SK-N-SH treated with all-trans-retinoic acid at 6 μM for 48 hours (cell line): ENCODE data around the gene SCN2A.

Experiments
- ARNTL ChIP-seq: fragments of 450-650 bp; formaldehyde crosslinking; IDR thresholded peaks from 2 replicates; pipeline ENCODE4 v1.5.0; 2020; ENCODE audit warnings: low read depth, mild to moderate bottlenecking, moderate library complexity, borderline replicate concordance
- BACH2 ChIP-seq: fragments of 250-450 bp; sonication (Bioruptor Pico); IDR thresholded peaks from 2 replicates; pipeline ENCODE4 v1.9.0; 2021; ENCODE audit warnings: mild to moderate bottlenecking, borderline replicate concordance
- CREB5 ChIP-seq: fragments of 250-450 bp; sonication (Bioruptor Pico); IDR thresholded peaks from 2 replicates; pipeline ENCODE4 v1.5.1; 2020; ENCODE audit warnings: low read depth, mild to moderate bottlenecking, moderate library complexity
- GLIS3 ChIP-seq: fragments of 250-450 bp; sonication (Bioruptor Pico); IDR thresholded peaks from 2 replicates; pipeline ENCODE4 v1.5.0; 2020; ENCODE audit warnings: mild to moderate bottlenecking, moderate library complexity
- PATZ1 ChIP-seq: fragments of 250-450 bp; sonication (Bioruptor Pico); IDR thresholded peaks from 2 replicates; pipeline ENCODE4 v1.8.0; 2020; ENCODE audit warnings: mild to moderate bottlenecking, moderate library complexity, borderline replicate concordance
- RARB ChIP-seq: fragments of 250-450 bp; sonication (Bioruptor Pico); IDR thresholded peaks from 2 replicates; pipeline ENCODE4 v1.8.0; 2021; ENCODE audit warnings: mild to moderate bottlenecking, moderate library complexity
- TCF4 ChIP-seq: fragments of 250-450 bp; sonication (Bioruptor Pico); IDR thresholded peaks from 2 replicates; pipeline ENCODE4 v1.8.0; 2021; ENCODE audit warnings: mild to moderate bottlenecking, moderate library complexity, borderline replicate concordance
- ZFP3 ChIP-seq: fragments of 250-450 bp; sonication (Bioruptor Pico); IDR thresholded peaks from 2 replicates; pipeline ENCODE4 v1.5.0; 2020; ENCODE audit warnings: mild to moderate bottlenecking, moderate library complexity
- ZFP30 ChIP-seq: fragments of 450-650 bp; formaldehyde crosslinking; IDR thresholded peaks from 2 replicates; pipeline ENCODE4 v1.5.0; 2022; ENCODE audit warnings: mild to moderate bottlenecking, moderate library complexity
- ZNF8 ChIP-seq: fragments of 450-650 bp; formaldehyde crosslinking; IDR thresholded peaks from 2 replicates; pipeline ENCODE4 v1.5.0; 2020; ENCODE audit warnings: mild to moderate bottlenecking, moderate library complexity

DNA sequence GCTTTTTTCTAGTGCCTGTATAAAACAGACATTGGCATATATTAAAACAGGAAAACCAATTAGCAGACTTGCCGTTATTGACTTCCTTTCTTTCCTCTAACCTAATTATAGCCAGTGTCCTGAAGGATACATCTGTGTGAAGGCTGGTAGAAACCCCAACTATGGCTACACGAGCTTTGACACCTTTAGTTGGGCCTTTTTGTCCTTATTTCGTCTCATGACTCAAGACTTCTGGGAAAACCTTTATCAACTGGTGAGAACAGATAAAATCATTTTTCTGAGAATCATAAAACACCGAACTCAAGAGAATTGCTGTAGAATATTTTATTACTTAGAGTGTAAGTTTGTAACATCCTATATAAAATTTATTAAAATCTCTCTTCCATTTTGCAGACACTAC lies 74.3 kb downstream of the SCN2A start:
- TF ChIP-seq ZNF8 (CRISPR knock-in tag) (no peak), TCF4 (CRISPR knock-in tag) (no peak), CREB5 (CRISPR knock-in tag) (no peak), ZFP3 (CRISPR knock-in tag) (no peak), ZFP30 (CRISPR knock-in tag) (no peak), PATZ1 (CRISPR knock-in tag) (no peak), RARB (CRISPR knock-in tag) (no peak), GLIS3 (CRISPR knock-in tag) (no peak), BACH2 (no peak), ARNTL (CRISPR knock-in tag) (no peak)
